ENCODE results near the gene ETF1. TPM values are rescaled to one million over a fixed set of nuclear protein-coding genes. Genes with fewer than 3 reads are reported as not detected.

Gene ETF1
- total RNA-seq, 1 donor = 112 TPM

DNA sequence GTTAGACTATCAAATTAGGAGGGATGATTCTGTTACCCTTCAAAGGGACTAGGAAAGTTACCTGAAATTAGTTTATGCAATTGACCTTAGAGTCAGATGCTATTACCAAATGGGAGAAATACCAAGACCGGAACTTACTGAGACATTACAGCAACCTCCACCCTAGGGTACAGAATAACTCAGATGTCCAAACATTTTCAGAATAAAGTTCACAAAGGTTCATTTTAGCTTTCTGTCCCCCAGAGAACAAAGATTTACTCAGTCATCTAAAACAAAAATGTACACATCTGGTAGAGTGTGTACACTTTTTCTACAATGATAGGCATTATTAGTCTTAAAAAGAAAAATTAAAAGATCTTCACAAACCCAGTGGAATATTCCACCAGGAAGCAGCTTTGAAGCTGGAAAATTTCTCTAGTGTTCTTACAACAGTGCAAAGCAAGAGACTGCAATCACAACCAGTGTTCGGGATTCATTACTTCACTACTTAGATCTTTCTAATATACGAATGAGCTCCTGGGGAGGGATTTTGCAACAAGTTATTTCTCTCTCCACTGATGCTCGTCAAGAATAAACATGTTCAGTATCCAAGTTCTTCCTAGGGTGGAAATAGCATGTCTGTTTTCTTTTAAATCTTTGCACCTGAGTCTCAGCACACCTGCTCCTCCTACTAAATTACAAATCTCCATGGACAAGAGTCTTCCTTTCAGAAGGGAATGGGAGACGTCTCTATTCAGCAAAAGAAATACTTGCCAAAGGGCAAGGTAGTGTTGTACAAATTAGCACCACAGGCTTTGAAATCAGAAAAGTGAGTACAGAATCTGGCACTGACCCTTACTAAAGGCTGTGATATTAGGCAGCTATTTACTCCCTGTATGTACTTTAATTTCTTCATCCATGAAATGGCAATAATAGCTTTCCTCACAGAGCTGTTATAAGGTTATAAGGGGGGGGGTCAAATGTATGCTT lies 8.8 kb downstream of the ETF1 start:
- TF ChIP-seq, protein P1, sequence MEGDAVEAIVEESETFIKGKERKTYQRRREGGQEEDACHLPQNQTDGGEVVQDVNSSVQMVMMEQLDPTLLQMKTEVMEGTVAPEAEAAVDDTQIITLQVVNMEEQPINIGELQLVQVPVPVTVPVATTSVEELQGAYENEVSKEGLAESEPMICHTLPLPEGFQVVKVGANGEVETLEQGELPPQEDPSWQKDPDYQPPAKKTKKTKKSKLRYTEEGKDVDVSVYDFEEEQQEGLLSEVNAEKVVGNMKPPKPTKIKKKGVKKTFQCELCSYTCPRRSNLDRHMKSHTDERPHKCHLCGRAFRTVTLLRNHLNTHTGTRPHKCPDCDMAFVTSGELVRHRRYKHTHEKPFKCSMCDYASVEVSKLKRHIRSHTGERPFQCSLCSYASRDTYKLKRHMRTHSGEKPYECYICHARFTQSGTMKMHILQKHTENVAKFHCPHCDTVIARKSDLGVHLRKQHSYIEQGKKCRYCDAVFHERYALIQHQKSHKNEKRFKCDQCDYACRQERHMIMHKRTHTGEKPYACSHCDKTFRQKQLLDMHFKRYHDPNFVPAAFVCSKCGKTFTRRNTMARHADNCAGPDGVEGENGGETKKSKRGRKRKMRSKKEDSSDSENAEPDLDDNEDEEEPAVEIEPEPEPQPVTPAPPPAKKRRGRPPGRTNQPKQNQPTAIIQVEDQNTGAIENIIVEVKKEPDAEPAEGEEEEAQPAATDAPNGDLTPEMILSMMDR (IDR thresholded peaks at IDR 0.05; ENCODE audit: insufficient read depth, low read length) = no peak
- no peak for DNase-seq (ENCODE audit: low read depth)
- no peak overlapping the region for H3K4me3 ChIP-seq (ENCODE audit: low read depth, low read length)

DNA sequence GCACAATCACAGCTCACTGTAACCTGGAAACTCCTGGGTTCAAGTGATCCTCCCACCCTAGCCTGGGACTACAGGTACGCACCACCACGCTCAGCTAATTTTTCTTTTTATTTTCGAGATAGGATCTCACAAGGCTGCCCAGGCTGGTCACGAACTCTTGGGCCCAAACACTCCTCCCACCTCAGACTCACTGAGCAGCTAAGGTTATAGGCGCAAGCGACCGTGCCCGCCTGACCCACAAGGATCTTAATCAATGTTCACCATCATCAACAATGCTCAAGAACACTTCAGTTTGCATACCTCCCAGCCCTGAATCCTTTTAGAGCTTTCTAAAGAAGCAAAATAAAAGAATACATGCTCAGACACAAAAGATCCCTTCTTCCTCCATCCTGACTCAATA lies 13.2 kb downstream of the ETF1 start:
- TF ChIP-seq, protein P1 (IDR thresholded peaks at IDR 0.05; ENCODE audit: insufficient read depth, low read length) = no peak
- DNase-seq (ENCODE audit: low read depth) = no peak
- H3K4me3 ChIP-seq (ENCODE audit: low read depth, low read length) = no peak overlapping the region

DNA sequence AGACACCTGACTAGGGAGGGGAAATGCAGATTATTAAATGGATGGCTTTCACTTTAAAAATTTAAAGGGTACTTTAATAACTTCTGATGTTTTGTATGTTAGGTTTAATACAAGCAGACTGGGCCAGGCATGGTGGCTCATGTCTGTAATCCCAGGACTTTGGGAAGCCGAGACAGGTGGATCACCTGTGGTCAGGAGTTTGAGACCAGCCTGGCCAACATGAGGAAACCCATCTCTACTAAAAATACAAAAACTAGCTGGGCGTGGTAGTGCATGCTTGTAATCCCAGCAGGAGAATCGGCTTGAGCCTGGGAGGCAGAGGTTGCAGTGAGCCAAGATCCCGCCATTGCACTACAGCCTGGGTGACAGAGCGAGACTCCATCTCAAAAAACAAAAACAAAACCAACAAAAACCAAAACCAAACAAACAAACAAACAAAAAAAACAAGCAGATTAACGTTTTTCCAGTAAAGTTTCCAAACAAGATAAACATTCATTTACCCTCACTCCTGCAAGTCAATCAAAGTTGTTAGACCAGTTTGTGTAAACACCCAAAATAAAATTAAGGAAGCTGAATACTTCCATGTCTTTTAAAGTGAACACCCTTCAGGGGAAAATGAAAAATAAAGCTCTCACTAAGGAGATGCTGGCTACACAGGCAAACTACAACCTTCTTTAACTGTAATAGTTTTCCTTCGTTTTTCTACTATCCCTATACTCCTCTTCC lies 14.1 kb downstream of the ETF1 start:
- TF ChIP-seq, protein P1 (IDR thresholded peaks at IDR 0.05; ENCODE audit: insufficient read depth, low read length) = no peak
- no peak overlapping the region for H3K4me3 ChIP-seq (ENCODE audit: low read depth, low read length)
- DNase-seq (ENCODE audit: low read depth) = no peak

DNA sequence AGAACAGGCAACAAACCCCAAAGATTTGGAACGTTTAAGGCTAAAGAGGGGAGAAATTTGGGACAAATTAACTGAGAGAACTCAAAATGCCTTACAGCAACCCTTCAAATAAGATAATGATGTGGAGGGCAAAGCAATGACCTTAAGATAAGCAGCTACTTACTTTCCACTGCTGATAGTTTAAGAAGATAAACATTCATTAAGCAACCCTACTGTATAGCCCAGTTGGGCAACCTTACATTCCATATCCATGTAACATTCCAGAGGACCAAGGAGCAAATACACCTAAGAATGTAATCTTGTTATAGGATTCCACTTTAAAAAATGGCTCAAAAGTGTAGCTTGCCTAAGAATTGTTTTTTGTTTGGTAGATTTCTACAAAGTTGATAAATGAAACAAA lies 14.8 kb downstream of the ETF1 start:
- H3K4me3 ChIP-seq (ENCODE audit: low read depth, low read length) = no peak overlapping the region
- TF ChIP-seq, protein P1 (IDR thresholded peaks at IDR 0.05; ENCODE audit: insufficient read depth, low read length) = no peak
- DNase-seq (ENCODE audit: low read depth) = peak; percentile 39

DNA sequence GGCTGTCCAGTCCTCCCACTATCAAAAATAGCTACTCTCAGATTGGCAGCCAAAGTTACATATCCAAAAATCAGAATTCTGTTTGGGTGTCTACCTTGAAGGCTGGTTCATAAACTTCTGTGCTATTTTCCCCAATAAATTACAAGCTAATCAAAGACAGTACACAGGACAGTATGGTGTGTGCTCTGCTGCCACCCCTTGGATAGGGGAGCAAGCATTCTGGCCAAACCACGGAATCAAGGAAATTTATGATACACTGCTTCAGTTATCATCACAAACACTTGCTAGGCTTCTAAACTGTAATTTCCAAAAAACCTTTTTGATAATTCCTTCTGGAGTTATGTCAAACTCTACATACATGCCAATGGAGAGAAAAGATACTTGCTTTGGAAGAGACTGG lies 15.9 kb downstream of the ETF1 start:
- no peak overlapping the region for H3K4me3 ChIP-seq (ENCODE audit: low read depth, low read length)
- no peak for DNase-seq (ENCODE audit: low read depth)
- TF ChIP-seq, protein P1 (IDR thresholded peaks at IDR 0.05; ENCODE audit: insufficient read depth, low read length) = no peak

DNA sequence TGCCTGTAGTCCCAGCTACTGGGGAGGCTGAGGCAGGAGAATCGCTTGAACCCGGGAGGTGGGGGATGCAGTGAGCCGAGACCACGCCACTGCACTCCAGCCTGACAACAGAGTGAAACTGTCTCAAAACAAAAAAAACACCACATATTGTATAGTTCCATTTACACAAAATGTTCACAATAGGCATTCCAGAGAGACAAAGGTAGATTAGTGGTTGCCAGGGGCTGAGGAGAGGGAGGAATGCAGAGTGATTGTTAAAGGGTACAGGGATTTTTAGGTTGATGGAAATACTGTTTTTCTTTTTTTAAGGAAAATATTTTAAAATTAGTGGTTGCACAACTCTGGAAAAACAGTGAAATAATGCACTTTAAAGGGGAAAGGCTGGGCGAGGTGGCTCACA lies 19.6 kb downstream of the ETF1 start:
- H3K4me3 ChIP-seq (ENCODE audit: low read depth, low read length) = no peak overlapping the region
- no peak for DNase-seq (ENCODE audit: low read depth)
- TF ChIP-seq, protein P1 (IDR thresholded peaks at IDR 0.05; ENCODE audit: insufficient read depth, low read length) = no peak
